ENCODE results near the gene GOLGA1.

- TF ChIP-seq CTCF (IDR thresholded peaks at IDR 0.05), result no peak
- TF ChIP-seq POLR2A (IDR thresholded peaks at IDR 0.05), result no peak
Measured at GRCh38 chr9:124929464-124929863, 11.4 kb downstream of the GOLGA1 start.
